H9 (cell line): ENCODE data around the gene PLXNB3. TPM values are rescaled to one million over a fixed set of nuclear protein-coding genes. Genes with fewer than 3 reads are reported as not detected.
A peak's percentile ranks its signal among the peaks of the same experiment; 100 is the strongest.

Source experiments
- DNase-seq: peaks from one replicate; pipeline ENCODE4 v3.0.0-alpha.2; 2017
- H2AFZ ChIP-seq: one replicate; pipeline ENCODE4 v1.6.1; 2013; ENCODE audit warnings: mild to moderate bottlenecking, low read length, control low read depth, moderate library complexity
- H2AK5ac ChIP-seq: 2 replicates; pipeline ENCODE4 v1.6.1; 2013; ENCODE audit warnings: low read length, control low read depth, mixed read lengths; ENCODE audit not compliant: insufficient read length
- H2BK120ac ChIP-seq: one replicate; pipeline ENCODE4 v1.6.1; 2013; ENCODE audit warnings: low read depth, mild to moderate bottlenecking, low read length, control low read depth, inconsistent platforms; ENCODE audit not compliant: poor library complexity, severe bottlenecking
- H2BK12ac ChIP-seq: 2 replicates; pipeline ENCODE4 v1.6.1; 2013; ENCODE audit warnings: low read length, control low read depth, mixed read lengths, low read depth; ENCODE audit not compliant: insufficient read length
- H2BK15ac ChIP-seq: 2 replicates; pipeline ENCODE4 v1.6.1; 2013; ENCODE audit warnings: low read depth, low read length, control low read depth
- H2BK20ac ChIP-seq: one replicate; pipeline ENCODE4 v1.6.1; 2013; ENCODE audit warnings: low read depth, mild to moderate bottlenecking, low read length, control low read depth, inconsistent platforms; ENCODE audit not compliant: poor library complexity, severe bottlenecking
- H2BK5ac ChIP-seq: 2 replicates; pipeline ENCODE4 v1.6.1; 2013; ENCODE audit warnings: low read length, control low read depth, mixed read lengths; ENCODE audit not compliant: insufficient read length
- H3K14ac ChIP-seq: 2 replicates; pipeline ENCODE4 v1.6.1; 2013; ENCODE audit warnings: low read length, control low read depth; ENCODE audit not compliant: insufficient read depth
- H3K18ac ChIP-seq: 2 replicates; pipeline ENCODE4 v1.6.1; 2013; ENCODE audit warnings: low read depth, mild to moderate bottlenecking, mixed read lengths, low read length, control low read depth; ENCODE audit not compliant: insufficient read length
- H3K23ac ChIP-seq: 2 replicates; pipeline ENCODE4 v1.6.1; 2013; ENCODE audit warnings: low read length, control low read depth, mixed read lengths, low read depth; ENCODE audit not compliant: insufficient read length
- H3K23me2 ChIP-seq: 2 replicates; pipeline ENCODE4 v1.6.1; 2013; ENCODE audit warnings: low read depth, mild to moderate bottlenecking, mixed read lengths, low read length, control low read depth; ENCODE audit not compliant: insufficient read length, poor library complexity, severe bottlenecking
- H3K27ac ChIP-seq: 2 replicates; pipeline ENCODE4 v1.5.1; 2013; ENCODE audit warnings: low read length, control low read depth, mixed read lengths, low read depth; ENCODE audit not compliant: insufficient read length
- H3K27me3 ChIP-seq: 2 replicates; pipeline ENCODE4 v1.6.1; 2013; ENCODE audit warnings: low read length, control low read depth, inconsistent platforms; ENCODE audit not compliant: insufficient read depth
- H3K4ac ChIP-seq: 2 replicates; pipeline ENCODE4 v1.6.1; 2013; ENCODE audit warnings: low read depth, mild to moderate bottlenecking, control low read depth, inconsistent platforms, low read length, moderate library complexity
- H3K4me1 ChIP-seq: 2 replicates; pipeline ENCODE4 v1.6.1; 2013; ENCODE audit warnings: low read length, control low read depth, inconsistent platforms; ENCODE audit not compliant: insufficient read depth
- H3K4me2 ChIP-seq: 2 replicates; pipeline ENCODE4 v1.6.1; 2013; ENCODE audit warnings: low read length, control low read depth, mixed read lengths; ENCODE audit not compliant: insufficient read length, insufficient read depth
- H3K56ac ChIP-seq: 2 replicates; pipeline ENCODE4 v1.6.1; 2013; ENCODE audit warnings: low read depth, mild to moderate bottlenecking, mixed read lengths, low read length, control low read depth; ENCODE audit not compliant: insufficient read length
- H3K79me1 ChIP-seq: 2 replicates; pipeline ENCODE4 v1.6.1; 2013; ENCODE audit warnings: low read depth, mild to moderate bottlenecking, moderate library complexity, low read length, control low read depth, inconsistent platforms; ENCODE audit not compliant: insufficient read depth, poor library complexity, severe bottlenecking
- H3K79me2 ChIP-seq: 2 replicates; pipeline ENCODE4 v1.6.1; 2013; ENCODE audit warnings: low read length, control low read depth, inconsistent platforms; ENCODE audit not compliant: insufficient read depth
- H3K9ac ChIP-seq: 2 replicates; pipeline ENCODE4 v1.6.1; 2013; ENCODE audit warnings: low read length, control low read depth, mixed read lengths; ENCODE audit not compliant: insufficient read length; ENCODE audit errors: extremely low read depth
- H3K9me3 ChIP-seq: one replicate; pipeline ENCODE4 v1.6.1; 2013; ENCODE audit warnings: low read depth, low read length, inconsistent platforms; ENCODE audit not compliant: control insufficient read depth
- H3T11ph ChIP-seq: one replicate; pipeline ENCODE4 v1.6.1; 2013; ENCODE audit warnings: mild to moderate bottlenecking, low read length, control low read depth, inconsistent platforms
- H4K20me1 ChIP-seq: one replicate; pipeline ENCODE4 v1.6.1; 2013; ENCODE audit not compliant: control insufficient read depth, insufficient read length, insufficient read depth
- H4K5ac ChIP-seq: 2 replicates; pipeline ENCODE4 v1.6.1; 2013; ENCODE audit warnings: low read depth, mild to moderate bottlenecking, mixed read lengths, low read length, control low read depth; ENCODE audit not compliant: insufficient read length
- H4K8ac ChIP-seq: replicated peaks from 2 replicates; pipeline ENCODE4 v1.6.1; 2013; ENCODE audit warnings: low read length, control low read depth, mixed read lengths, low read depth; ENCODE audit not compliant: insufficient read length
- H4K91ac ChIP-seq: 2 replicates; pipeline ENCODE4 v1.6.1; 2013; ENCODE audit warnings: low read depth, mild to moderate bottlenecking, moderate library complexity, mixed read lengths, low read length, control low read depth; ENCODE audit not compliant: insufficient read length
- H3K27ac Mint-ChIP-seq, 3 experiments: 2 replicates in 2 of 3; 3 replicates in 1 of 3; pipeline ENCODE4 v1.8.0; 2020 to 2021; ENCODE audit warnings: mixed read lengths in 3 of 3, mild to moderate bottlenecking in 1 of 3, moderate library complexity in 1 of 3
- H3K27me3 Mint-ChIP-seq: 2 replicates; pipeline ENCODE4 v1.8.0; 2021; ENCODE audit warnings: low read depth, mild to moderate bottlenecking, moderate library complexity, mixed read lengths
- H3K36me3 Mint-ChIP-seq, 3 experiments: 2 replicates in 2 of 3; 3 replicates in 1 of 3; pipeline ENCODE4 v1.8.0; 2020 to 2021; ENCODE audit warnings: low read depth in 3 of 3, mixed read lengths in 3 of 3; ENCODE audit not compliant: insufficient read depth in 1 of 3
- H3K4me1 Mint-ChIP-seq, 2 experiments: 2 replicates each; pipeline ENCODE4 v1.8.0; 2020; ENCODE audit warnings: mixed read lengths in 2 of 2
- H3K4me3 Mint-ChIP-seq, 2 experiments: 2 replicates in 1 of 2; 3 replicates in 1 of 2; pipeline ENCODE4 v1.8.0; 2020 to 2021; ENCODE audit warnings: mild to moderate bottlenecking in 2 of 2, mixed read lengths in 2 of 2, moderate library complexity in 1 of 2
- H3K9me3 Mint-ChIP-seq, 2 experiments: 2 replicates in 1 of 2; 3 replicates in 1 of 2; pipeline ENCODE4 v1.8.0; 2020; ENCODE audit warnings: mild to moderate bottlenecking in 2 of 2, mixed read lengths in 2 of 2, moderate library complexity in 1 of 2
- CTCF ChIP-seq: fragments of 200-600 bp; sonication (generic); conservative IDR thresholded peaks from 3 replicates; pipeline ENCODE4 v1.8.0; 2021; ENCODE audit warnings: antibody characterized with exemption, mild to moderate bottlenecking
- WGBS: extraction: QIAGEN DNeasy Blood & Tissue Kit; methylation state at CpG from one replicate; pipeline ENCODE4 v1.1.7; 2013; ENCODE audit warnings: missing lambda C conversion rate, low lambda C conversion rate, mixed read lengths; ENCODE audit not compliant: insufficient read length; ENCODE audit errors: extremely low coverage; 5-methylcytosine and 5-hydroxymethylcytosine counted together
- total RNA-seq: library from RNA; stranded (reverse); gene quantifications from 2 replicates; pipeline ENCODE4 v1.2.1, GENCODE V29; 2021

PLXNB3 gene
- total RNA-seq, 1 experiment from 2014 or later, result 1.9 TPM

- Histone ChIP-seq H3K9ac (peak overlapping the region; percentile 5), H3K27ac (no peak overlapping the region), H2BK15ac (no peak overlapping the region), H2BK20ac (no peak overlapping the region), H3K14ac (no peak overlapping the region), H3K18ac (no peak overlapping the region), H3T11ph (no peak overlapping the region), H3K9me3 (peaks cover 40% of the 10 kb centered on the region), H3K4ac (no peak overlapping the region), H3K56ac (no peak overlapping the region), H3K79me2 (peaks cover 4% of the 10 kb centered on the region; the same call in 1 of the 2 replicates), H4K5ac (no peak overlapping the region), H3K23ac (no peak overlapping the region), H2AFZ (no peak overlapping the region), H3K79me1 (no peaks in the 10 kb centered on the region), H4K20me1 (no peaks in the 10 kb centered on the region), H3K27me3 (no peaks in the 10 kb centered on the region), H2AK5ac (no peak overlapping the region), H3K4me2 (peak overlapping the region; percentile 55), H3K23me2 (peaks cover 4% of the 10 kb centered on the region), H2BK120ac (no peak overlapping the region), H4K91ac (no peak overlapping the region), H2BK5ac (no peak overlapping the region), H2BK12ac (no peak overlapping the region), H4K8ac (no peak overlapping the region), H3K4me1 (no peaks in the 10 kb centered on the region)
- Mint-ChIP-seq H3K27me3 (no peaks in the 10 kb centered on the region; the same call in 1 of the 2 replicates), H3K4me1 (peaks cover 7 to 12% of the 10 kb centered on the region in 2 experiments; a peak in 3 of 4 replicates), H3K9me3 (peaks cover 55 to 74% of the 10 kb centered on the region in 2 experiments), H3K4me3 (peak overlapping the region; percentile 87 to 93), H3K36me3 (peaks cover 34 to 44% (median 34%) of the 10 kb centered on the region in 3 experiments), H3K27ac (no peak overlapping the region; a peak in 1 of 7 replicates)
- no peak for DNase-seq
- no CpG with 5 or more reads among the region's 7 CpGs for WGBS
- no peak for TF ChIP-seq CTCF
Observed at GRCh38 chrX:153793291-153793690, 29.2 kb downstream of the PLXNB3 start.
